Inflammatory macrophage treated with lipopolysaccharide for 4 hours (primary cell): ENCODE data around the gene OR8K3.

Source experiments
- DNase-seq: peaks from one replicate; pipeline ENCODE4 v3.0.0-alpha.2; 2020

OR8K3 gene

DNA sequence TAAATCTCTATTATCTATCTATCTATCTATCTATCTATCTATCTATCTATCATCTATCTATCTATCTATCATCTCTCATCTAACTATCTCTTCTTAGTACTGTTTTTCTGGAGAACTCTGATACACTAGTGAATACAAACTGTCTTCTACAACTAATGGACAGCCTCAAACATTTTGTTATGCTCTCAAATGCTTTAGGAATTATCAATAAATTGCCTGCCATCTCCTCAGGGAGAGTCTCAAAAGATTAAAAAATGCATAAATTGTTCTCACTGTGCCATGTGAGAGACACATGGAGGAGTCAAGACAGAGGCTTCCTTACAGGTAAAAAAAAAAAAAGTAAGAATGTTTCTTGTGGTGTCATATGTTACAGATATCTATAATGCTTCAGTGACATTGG, at the start of gene OR8K3:
TSS of gene OR8K3 (plus strand) at position 301 of the 400 bp plus-strand sequence. CDS start 3,163 bp downstream, outside the sequence.
- DNase-seq: no peak

DNA sequence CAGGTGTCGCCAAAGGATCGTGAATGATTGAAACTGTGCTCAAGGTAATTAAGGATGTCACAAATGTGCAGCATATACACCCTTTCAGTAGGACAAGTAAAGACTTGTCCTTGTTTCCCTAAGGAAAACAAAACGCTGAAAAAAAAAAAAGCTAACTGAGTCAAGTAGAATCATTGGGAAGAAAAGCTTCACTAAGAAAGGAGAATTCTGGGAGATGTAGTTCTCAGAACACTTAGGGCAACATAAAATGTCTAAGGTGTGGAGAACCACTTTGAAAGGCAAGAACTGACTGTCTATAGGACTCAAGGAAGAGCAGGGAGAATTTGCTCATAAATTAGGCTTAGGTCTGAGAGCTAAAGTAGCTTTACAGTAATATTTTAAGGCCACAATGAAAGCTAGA, 43.9 kb upstream of the OR8K3 start:
- DNase-seq: no peak

DNA sequence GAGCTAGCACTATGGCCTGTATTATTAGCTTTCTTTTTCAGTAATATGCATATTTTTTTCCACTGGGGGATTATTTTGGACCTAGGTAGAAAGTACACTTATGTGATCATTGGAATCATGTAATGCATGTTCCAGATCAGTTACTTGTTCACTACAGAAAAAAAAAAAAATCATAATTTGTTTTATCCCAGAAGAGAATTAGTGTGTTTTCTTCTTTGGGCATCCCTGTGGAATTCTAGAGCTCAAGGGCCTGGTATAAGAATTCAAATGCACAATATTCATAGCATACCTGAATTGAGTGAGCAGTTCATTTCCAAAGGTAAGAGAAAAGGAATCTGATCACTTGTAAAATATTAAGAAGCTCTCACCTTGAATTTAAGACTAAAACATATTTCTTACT, 41.1 kb upstream of the OR8K3 start, which contains the start of gene OR5T1:
TSS of gene OR5T1 (plus strand) at position 301 of the 400 bp plus-strand sequence. CDS start 1,485 bp downstream, outside the sequence.
- no peak for DNase-seq

DNA sequence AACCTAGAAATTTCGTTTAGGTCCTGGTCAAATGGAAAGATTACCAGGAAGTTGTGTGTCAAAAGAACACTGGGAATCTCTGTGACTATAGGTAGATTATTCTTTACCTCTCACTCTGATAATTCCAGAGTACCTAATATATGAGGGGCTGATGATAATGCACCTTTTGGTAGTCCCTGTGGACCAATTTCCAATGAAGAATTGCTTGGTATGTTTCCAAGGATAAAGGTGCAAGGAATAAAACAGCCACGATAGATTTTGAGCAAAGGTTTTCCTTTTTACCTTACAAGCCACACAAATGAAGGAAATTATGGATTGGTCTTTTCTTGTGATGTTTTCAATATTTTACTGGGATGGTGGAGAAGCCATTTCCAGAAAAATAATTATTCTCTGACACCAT, 22.8 kb upstream of the OR8K3 start, which contains the start of gene OR8H1:
TSS of gene OR8H1 (minus strand) at position 101 of the 400 bp plus-strand sequence. CDS start 1,192 bp downstream, outside the sequence.
- DNase-seq: no peak

DNA sequence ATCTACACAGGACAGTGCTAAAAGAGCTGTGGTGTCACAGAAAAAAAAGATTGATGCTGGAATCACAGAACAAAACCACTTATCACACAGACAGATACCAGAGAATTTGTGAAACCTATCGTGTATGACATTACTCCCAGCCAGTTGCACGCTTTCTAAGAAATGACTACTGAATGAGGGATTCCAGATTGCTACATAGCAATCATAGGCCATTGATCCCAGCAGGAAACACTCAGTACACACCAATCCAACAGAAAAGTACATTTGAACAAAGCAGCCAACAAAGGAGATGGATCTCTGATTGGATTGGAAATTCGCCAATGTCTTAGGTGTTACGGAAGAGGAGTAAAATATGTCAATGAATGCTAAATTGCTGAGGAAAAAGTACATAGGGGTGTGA, 18.0 kb upstream of the OR8K3 start:
- no peak for DNase-seq

DNA sequence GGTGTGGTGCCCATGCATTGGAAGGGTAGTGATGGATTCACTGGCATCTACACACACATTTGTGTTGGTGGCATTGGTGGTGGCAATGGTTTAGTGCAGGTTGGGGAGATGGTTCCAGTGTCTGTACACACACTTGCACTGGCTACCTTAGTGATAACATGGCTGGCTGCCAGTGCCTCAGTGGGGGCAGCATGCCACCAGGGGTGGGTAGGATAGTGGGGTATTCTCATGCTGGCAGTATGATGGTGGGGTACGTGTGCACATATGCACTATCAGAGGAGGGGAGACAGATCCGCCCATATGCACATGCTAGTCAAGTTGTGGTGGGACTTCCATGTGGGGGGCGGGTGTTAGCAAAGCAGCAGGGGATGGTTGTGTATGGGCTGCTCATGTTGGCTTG, 7.1 kb upstream of the OR8K3 start:
- no peak for DNase-seq

DNA sequence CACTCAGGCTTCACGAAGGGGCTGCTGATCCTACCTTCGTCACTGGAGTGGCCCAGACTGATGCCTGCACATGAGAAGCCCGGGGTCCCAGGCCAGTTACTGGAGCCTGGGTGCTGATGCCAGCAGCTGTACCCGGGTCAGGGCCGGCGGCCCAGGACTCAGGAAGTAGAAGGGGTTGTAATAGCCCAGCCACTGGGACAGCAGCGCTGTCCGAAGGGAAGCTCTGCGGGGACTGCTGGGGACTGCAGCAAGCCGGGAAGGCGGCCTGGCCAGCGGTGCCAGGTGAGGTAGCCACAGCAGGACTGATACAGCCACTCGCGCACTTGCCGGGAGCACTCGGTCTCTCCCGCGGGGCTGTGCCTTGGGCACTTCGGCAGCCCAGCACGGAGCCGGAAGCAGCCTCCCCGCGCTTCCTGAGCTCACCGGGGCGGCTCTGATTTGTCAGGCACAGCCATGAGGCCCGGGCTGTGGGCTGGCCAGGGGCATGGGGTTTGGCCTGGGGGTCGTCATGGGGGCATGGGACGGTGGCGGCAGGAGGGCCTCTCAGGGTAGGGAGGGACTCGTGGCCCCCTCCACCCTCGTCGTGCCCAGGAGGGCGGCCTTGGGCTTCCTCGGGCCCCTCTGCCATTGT, 17.0 kb downstream of the OR8K3 start:
- no peak for DNase-seq

DNA sequence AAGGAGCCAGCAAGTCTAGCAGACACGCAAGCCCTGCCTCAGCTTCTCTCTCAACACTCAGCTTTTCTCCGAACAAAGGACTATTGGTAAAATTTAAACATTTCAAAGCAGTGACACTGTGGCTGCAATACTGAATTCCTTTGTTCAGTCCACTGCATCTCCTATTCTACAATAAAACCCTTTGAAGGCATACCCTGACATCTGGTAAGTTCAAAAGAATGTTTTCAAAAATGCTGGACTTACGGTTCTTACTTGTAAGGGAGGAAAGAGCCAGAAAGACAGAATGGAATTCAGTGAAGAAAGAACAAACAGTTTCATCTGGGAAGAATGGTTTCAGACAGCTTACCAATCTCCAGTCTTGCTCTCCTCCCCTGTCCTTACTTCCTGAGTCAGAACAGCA, 18.2 kb downstream of the OR8K3 start:
- no peak for DNase-seq

DNA sequence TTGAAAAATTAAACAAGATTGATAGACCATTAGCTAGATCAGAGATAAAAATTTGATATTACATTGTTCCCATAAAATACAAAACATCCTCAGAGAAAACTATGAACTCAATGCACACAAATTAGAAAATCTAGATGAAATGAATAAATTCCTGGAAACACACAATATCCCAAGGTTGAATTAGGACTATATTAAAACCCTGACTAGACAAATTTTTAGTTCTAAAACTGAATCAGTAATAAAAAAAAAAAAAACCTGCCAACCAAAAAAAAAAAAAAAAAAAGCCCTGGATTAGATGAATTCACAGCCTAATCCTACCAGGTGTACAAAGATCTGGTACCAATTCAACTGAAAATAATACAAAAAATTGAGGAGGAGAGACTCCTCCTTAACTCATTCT, 25.3 kb downstream of the OR8K3 start:
- DNase-seq: no peak

DNA sequence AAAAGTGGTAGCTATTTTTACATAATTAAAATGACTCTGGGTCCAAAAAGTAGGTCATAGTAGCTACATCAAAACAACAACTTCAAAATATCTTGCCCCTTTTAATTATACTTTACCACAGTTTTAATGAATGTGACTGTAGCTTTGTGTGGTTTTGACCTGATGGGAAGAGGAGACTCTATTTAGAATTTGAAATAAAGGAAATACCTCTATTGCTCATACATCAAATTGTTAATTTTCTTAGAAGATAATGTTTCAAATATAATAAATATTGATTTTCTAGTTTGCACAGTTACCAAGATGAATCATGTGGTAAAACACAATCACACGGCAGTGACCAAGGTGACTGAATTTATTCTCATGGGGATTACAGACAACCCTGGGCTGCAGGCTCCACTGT, 30.8 kb downstream of the OR8K3 start, which contains the start of gene OR8K1:
TSS of gene OR8K1 (plus strand) at position 301 of the 400 bp plus-strand sequence. CDS start at position 301, 0 bp downstream.
- no peak for DNase-seq

DNA sequence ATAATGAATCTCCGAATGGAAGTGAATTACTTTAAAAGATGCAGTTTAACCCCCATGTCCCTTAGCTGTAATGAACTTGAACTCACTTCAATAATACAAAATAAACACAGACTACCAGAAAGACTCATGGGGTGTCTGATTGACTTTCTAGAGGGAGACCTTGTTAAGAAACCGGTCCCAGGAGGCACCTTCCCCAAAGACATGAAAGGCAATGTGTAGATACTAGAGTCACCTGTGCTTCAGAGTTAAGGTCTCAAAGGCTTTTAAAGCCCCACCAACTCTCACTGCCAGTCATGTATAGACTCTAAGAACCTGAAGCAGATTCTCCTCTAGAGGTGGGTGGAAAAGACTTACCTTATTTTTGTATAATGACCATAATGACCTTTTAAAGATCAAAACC, 39.0 kb downstream of the OR8K3 start, which contains the start of gene OR8J1:
TSS of gene OR8J1 (plus strand) at position 301 of the 400 bp plus-strand sequence. CDS start 5,956 bp downstream, outside the sequence.
- DNase-seq: no peak
